ENCODE measurements around the gene GPR141.
"Not testable (repeated sequence)": the region's sequence is repeated elsewhere in the genome, so short reads cannot be mapped to it uniquely, and the experiment has no call there.

GPR141 gene

DNA sequence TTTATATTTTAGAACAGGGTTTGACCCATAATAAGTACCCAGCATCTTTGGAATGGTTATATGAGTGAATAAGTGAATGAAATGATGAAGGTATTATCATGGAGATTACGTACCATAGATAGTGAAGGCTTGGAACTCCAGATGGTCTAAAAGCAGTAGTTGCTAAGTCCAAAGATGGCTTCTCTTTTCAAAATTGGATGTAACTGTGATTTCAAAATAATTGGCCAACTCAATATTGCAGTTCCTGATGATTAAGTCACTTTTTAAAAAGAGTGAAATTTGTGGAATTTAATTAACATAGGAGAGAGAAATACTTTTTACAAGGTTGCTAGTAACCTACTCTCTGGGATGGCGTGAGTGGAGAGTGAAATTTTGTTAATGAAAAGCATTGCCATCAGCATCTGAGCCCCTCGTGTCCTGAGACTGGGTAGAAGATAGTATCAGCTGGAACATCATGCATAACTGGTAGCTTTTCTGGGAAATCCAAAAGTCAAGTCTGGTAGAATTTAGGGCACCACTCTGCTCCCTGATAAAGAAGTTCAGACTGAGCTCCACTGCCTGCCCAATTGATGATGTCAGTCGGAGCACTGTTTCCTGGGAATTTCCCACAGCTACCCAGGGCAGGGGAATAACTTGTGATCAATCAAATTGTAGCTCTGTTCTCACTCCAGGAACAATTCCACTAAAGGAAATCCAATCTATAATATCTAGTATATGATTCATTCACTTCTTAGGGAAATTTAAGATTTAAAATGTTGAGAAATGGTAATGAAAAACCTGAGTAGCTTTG is 3.2 kb downstream of the GPR141 start:
- DNase-seq (ENCODE audit: low spot score), result no peak

DNA sequence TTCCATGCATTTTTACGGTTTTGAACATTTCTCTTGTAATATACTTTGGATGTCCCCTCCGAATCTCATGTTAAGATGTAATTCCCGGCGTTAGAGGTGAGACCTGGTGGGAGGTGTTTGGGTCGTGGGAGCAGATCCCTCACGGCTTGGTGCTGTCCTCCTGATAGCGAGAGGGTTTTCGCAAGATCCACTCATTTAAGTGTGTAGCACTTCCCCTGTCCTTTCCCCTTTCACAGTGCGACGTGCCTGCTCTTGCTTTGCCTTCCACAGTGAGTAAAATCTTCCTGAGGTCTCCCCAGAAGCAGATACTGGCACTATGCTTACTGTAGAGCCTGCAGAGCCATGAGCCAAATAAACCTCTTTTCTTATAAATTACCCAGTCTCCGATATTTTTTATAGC is 6.6 kb downstream of the GPR141 start:
- DNase-seq (ENCODE audit: low spot score), result no peak

DNA sequence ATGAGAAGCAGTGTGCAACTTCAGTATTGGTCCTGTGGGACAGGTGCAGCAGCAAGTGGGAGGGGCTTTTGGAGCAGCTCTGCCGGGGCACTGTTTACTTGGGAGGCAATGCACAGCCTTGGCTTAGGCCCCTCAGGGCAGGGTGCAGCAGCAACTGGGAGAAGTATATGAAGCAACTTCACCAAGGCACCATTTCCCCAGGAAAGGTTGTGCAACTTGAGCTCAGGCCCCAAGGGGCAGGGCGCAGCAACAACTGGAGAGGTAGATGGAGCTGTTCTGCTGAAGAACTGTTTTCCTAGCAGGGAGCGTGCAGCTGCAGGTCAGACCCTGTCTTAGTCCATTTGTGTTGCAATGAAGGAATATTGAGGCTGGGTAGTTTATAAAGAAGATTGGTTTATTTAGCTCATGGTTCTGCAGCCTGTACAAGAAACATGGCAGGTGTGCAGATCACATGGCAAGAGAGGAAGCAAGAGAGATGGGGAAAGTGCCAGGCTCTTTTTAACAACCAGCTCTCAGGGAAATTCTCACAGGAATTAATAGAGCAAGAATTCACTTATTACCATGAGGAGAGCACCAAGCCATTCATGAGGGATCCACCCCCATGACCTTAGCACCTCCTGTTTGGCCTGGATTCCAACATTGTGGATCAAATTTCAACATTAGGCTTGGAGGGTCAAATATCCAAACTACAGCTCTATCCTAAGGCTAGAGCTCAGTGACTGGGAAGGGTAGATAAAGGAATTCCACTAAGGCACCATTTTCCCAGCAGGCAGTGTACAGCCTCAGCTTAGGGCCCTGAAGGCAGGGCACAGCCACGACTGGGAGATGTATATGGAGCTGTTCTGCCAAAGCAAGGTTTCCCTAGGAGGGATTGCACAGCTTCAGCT is 10.9 kb downstream of the GPR141 start:
- DNase-seq (ENCODE audit: low spot score), result no peak

DNA sequence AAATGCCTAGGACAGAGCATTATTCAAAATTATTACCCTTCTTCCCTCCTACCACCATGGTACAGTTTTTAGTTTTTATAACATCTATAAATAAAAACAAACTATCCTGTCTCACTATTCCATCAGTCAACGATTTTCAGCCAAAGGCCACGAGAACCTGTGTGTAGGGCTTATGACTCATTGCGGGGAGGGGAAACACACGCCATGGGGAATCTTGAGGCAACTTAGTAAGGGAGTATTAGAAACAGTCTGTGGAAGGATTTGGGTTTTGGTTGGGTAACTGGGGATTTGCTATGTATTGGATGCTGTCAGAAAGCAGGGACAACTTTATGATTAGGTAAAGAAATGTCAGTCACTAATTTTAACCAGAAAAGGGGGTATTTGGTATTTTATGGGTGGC is 14.7 kb downstream of the GPR141 start:
- no peak for DNase-seq (ENCODE audit: low spot score)

DNA sequence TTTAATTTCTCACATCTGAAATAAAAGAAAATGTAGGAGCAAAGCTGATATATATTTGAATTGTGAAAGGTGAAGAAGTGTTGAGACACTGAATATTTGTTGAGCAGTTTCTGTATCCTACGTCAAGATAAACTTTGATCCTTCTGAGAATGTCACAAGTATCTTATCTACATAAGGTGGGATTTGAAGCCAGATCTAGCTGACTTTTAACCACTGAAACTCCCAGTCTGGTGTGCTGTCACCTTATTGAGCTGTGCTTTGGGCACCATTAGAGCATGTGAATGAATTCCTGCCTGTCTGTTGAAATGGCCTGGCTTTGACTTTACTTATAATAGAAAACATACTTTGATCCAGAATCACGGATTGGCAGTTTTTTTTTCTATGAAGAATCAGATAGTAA is 15.2 kb downstream of the GPR141 start:
- DNase-seq (ENCODE audit: low spot score), result no peak

DNA sequence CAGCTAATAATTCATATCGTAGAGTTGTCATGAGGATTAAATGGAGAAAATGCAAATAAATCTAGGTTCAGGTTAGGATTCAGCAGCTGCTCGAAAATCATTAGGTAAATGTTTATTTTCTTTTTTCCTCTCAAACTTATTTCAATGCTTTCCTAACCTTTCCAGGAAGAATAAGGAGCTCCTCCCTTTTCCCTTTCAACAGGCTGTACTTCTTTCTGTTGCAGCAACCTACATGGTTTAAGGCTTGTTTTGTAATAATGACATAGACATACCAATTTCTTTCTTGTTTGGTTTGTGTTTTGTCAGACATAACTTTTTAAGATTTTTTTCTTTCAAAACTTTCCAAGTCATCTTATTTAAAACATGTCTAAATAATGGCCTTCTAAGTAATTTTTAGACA is 18.2 kb downstream of the GPR141 start:
- DNase-seq (ENCODE audit: low spot score), result no peak

DNA sequence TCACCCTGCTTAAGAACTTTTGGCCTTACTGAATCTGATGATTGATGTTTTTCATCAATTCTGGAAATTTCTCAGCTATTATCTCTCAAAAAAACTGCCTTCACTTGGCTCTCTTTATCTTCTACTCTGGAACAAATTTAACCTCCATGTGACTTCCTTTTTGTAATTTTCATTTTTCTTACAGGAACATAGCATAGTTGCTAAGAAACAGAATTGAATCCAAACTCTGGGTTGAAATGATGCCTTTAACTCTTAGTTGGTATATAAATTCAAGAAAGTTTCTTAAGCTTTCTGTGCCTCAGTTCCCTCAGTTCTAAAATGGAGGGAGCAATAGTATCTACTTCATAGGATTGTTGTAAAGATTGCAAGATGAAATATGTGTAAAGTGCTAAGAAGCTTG is 19.8 kb downstream of the GPR141 start:
- no peak for DNase-seq (ENCODE audit: low spot score)

DNA sequence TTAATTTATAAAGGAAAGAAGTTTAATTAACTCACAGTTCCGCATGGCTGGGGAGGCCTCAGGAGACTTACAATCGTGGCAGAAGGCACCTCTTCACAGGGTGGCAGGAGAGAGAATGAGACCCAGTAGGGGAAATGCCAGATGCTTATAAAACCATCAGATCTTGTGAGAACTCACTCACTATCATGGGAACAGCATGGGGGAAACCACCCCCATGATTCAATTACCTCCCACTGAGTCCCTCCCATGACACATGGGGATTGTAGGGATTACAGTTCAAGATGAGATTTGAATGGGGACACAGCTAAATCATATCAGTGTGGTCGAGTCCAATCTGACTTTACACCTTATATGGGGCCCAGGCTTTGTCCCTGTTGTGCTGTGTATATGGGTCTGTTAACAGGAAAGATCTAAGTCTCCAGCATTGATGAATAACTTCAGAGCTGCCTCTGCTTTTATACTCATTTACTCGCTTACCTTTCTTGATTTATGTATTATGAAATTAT is 20.8 kb downstream of the GPR141 start:
- not testable (repeated sequence) for DNase-seq (ENCODE audit: low spot score)

DNA sequence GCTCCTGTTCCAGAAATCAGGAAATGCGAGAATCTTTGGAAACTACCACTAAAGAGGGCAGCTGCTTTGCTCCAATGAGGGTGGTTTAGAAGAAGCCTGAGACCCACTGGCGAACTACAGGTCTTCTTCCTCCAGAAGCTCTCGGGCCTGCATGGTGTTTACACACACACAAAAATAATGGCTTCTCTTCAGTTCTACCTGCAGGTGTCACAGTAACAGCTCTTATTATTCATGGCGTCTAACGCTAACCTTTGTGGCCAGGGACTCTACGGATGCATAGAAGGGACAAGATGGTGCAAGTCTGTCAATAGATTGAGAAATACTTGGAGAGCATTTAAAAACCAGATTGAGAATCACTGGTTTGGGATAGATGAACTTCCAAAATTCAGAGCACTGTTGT is 22.4 kb downstream of the GPR141 start:
- no peak for DNase-seq (ENCODE audit: low spot score)

DNA sequence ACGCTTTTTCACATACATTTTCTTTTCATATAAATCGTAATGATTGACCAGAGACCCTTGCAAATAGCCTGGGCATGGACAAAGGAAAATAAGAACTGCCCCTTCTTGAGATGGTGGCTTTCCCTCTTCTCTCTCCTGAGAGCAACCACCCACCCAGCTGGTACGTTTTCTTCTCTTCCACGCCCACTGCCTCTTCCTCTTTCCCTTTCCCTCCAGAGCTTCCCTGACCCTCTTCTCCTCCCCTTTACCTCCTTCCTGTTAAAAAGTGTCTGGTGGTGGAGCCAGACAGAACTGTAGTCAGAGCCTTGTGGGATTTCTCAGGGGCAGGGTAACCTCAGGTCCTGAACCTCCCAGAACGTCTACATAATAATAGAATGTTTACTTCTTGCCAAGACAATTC is 23.2 kb downstream of the GPR141 start:
- DNase-seq (ENCODE audit: low spot score), result no peak

DNA sequence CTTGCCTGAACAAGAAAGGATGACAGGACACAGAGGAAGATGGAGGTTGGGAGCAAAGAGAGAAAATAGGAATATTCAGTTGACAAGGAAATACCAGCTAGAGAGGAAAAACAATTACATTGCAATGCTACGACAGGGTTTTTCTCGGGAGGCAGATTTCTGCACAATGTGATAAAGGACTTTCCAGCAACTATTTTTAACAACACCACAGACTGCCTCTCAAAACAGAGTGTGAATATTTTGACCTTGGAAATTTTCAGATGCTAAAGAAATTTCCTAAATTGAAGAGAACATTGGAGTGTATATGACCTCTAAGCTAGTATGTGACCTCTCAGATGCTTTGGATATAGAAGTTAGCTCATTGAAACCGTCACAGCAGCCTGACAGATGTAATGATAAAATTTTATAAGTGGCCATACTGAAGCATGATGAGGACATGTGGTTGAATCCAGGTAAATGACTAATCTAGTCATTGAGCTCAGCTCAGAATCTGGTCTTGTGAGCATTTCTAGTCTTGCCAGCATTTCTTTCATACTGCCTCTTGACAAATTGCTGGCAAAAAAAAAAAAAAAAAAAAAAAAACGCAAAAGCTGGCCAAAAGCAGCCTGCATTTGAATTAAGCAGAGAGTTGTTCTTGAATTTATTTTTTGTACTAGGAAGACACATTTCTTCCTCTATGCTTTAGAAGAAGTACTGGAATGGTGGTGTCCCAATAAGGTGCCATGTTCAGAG is 24.4 kb downstream of the GPR141 start:
- DNase-seq (ENCODE audit: low spot score), result no peak

DNA sequence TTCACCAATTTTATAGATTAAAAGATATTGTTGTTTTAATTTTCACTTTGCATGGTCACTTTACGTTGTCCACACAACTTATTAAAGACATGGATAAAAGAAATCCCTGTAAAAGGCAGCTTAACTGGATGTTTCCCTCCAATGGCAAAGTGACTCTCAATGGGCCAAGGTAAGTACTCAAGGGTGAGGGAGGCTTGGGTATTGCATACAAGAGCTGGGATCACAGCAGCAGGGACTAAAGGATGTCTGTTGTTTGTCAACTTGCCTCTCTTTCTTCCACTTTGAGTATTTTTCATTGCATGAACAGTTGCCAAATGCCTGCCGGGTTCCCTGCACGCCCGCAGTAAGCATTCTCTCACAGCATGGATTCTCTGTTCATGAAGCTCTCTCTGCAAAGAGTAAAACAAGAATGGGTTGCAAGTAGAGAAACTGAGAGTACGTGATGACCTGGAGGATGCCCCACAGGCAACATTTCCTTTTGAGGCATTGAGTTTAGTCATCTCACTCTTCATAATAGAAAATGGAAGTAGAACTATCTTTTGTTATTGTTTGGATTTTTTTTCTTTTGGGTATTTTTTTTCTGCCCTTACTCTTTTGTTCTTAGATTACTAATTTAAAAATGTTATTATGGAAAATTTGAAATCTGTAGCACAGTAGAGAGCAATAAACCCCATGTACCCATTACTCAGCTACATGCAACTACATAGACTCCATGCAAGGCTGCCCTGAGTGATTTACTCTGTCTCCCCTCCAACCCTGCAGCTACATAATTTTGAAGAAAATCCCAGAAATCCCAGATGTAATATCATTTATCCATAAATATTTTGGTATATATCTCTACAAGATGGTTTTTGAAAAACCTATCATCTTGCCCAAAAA is 26.3 kb downstream of the GPR141 start:
- no peak for DNase-seq (ENCODE audit: low spot score)

DNA sequence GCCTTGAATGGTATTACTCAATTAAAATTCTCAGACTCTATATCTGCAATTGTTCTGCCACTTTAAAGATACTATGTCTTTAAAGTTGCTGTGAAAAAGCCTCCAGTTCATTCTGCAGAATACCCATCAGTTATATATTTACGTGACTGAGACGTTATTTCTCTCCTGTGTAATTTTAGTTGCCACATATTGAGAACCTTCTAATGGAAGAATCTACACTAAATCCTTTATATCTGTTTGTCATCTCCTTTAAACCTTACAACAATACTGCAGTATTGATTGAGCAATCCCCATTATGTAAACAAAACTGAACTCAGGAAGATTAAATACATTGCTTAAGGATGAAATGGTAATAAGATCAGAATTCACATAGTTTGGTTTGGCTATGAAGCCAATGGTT is 30.0 kb downstream of the GPR141 start:
- no peak for DNase-seq (ENCODE audit: low spot score)

DNA sequence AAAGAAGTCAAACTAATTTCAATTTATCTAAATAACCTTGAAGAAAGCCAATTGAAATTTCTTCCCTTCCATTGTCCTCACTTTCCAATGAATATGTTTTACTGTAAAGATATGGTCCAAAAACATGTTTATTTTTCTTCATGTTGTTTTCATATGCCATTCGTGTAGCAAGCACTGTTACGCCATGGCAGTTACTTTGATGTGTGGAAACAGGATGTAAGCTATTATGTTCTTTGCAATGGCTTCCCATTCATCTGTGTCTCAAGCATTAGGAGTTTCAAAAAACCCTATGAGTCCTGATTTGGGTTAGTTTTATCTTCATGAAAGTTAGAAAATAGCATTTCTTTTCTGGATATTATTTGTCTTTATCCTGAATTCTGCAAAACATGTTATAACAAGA is 31.0 kb downstream of the GPR141 start:
- DNase-seq (ENCODE audit: low spot score), result no peak

DNA sequence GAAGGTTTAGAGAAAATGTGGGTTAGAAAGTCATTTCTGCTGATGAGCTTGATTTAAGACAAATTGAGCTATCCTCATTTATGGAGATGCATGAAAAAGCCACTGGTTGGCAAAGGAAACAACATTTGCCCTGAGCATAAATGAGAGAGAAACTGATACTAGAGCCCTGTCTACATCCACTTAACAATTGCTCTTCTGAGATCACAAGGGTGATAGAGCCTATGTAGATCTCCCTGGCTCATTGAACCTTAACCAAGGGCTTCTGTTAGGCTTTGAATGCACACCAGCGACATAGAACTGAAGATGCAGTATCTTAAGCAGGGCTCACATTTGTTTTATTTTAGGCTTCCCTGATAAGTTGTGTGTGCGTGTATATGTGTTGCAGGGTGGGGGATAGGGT is 35.0 kb downstream of the GPR141 start:
- no peak for DNase-seq (ENCODE audit: low spot score)

DNA sequence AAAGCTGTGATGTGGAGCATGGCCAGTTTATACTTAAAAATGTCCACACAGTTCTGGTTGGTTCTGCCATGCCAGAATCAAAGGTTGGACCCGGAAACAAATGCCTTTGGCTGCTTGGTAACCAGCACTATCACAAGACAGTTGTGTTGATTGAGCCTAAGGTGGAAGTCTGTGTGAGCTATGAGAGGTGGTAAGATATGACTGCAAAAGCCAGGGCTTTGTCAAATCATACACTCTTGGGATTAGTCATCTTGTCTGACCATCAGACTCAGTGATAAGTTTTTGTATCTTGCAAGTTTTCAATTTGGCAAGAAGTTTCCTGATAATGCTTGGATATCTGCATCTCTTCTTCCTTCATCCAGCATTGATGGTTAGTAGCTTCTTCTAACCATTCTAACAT is 35.5 kb downstream of the GPR141 start:
- no peak for DNase-seq (ENCODE audit: low spot score)

DNA sequence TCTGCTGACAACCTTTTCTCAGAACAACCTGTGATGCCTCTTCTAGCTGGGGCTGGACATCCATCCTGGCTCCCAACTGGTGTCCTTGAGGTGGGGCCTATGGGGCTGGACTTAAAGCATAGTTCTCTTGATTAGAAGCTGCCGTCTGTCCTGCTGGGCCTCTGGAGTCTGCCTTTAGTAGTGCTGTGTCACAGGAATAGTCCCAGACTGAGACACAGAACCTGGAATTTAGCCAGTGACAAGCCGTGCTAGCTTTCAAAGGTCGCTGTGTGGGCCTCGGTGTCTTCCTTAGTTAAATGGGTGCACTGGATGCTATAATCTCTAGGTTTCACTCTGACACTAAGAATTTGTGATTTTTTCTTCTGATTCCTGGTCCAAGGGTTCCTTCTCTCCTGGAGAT is 41.2 kb downstream of the GPR141 start:
- DNase-seq (ENCODE audit: low spot score), result no peak

DNA sequence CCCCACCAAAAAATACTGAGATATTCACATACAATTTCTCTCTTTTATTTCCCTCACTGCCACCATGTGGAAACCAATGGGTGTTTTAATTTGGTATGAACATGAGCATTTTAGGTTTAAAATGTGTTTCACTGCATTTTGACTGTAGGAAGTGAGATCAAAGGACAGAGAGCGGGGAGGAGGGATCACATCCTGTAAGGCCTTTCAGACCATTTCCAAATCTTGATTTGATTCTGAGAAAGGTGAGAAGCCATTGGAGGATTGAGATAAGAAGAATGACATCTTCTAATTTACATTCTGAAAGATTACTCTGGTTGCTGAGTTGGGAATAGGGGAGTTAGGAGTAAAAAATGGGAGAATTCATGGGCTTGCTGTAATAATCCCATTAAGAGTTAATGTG is 42.5 kb downstream of the GPR141 start:
- DNase-seq (ENCODE audit: low spot score), result no peak

DNA sequence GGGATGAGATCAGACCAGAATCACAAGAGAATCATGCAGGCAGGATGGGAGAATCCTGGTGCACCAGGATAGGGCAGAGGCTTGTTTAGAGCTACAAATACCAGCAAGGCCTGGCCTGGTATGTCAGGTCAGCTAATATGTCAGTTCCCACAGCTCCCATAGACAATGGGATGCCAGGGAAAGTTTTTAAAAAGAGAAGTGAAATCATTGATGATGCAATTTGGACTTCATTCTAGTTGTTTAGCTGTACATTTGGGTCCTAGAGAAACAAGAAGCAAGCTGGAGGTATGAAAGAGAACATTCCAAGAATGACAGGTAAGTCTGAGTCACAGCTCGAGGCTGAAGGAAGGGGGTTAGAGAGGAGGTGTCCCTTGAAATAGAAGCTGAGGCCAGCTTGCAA is 45.2 kb downstream of the GPR141 start:
- DNase-seq (ENCODE audit: low spot score), result no peak

DNA sequence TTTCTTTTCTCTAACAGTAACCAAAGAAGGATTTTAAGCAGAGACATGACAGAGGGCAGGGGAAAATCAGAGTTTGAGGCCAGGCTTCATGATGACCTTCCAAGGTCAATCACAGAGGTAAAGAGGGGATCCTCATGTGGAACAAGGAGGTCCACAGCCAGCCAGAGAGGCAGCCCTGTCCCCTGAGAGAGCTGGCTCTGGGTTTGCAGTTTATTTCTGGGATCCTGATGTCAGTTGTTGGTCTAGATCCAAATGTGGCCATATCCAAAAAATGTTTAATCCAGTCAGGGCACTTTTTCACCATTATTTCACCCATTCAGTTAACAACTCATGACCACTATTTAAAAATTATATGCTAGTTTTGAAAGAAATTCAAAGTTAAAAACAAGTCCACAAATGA is 45.6 kb downstream of the GPR141 start:
- no peak for DNase-seq (ENCODE audit: low spot score)

DNA sequence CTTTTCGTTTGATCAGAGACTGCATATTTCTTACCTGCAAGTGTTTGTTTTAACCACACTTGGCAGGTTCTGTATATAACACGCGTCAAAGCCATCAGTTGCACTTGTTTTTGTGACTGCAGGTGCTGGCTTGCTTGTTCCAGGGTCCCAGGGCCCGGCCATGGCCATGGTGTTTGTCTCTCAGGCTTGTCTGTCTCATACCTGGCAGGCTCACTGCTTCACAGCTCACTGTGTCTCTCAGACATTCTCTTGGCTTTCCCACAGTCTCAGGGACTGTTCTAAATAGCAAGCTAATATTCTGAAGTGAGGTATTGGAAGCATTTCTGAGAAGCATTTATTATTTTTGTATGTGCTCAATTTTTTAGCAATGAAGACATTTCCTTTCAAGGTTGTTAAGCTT is 46.9 kb downstream of the GPR141 start:
- DNase-seq (ENCODE audit: low spot score), result no peak

DNA sequence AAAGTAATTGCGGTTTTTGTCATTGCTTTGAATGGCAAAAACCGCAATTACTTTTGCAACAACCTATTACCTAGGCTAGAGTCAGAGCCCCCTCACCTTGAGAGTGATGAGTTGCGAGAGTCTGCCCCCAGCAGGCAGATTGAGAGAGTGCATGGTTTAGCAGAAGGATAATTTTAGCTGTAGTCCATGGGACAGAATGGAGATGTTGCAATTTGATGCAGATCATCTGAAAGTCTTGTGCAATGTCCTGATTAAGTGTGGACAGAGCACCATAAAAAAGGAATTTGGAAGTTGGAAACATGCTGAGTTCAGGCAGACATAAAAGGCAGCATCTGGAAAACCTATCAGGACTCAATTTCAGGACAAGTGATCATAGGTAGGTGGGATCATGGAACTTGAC is 48.7 kb downstream of the GPR141 start:
- no peak for DNase-seq (ENCODE audit: low spot score)
